Measurements from ENCODE around the gene CAND1. TPM values are rescaled to one million over a fixed set of nuclear protein-coding genes. Genes with fewer than 3 reads are reported as not detected.

Gene CAND1
- total and polyA plus RNA-seq, 9 donors = 25.7 to 148 (median 118) TPM

- intact Hi-C loops (cut with DNase I) = loop anchor here in 1 of 4 donors (10.0 kb wide), 1 partner anchor 376 kb away; the partner anchor contains the start of gene DYRK2
- Histone ChIP-seq H3K27ac (peak overlapping the region; percentile 63 to 98), H3K36me3 (no peaks in the 10 kb centered on the region), H3K9me3 (no peaks in the 10 kb centered on the region), H3K27me3 (no peaks in the 10 kb centered on the region), H3K4me1 (ENCODE audit: insufficient read depth) (peaks cover 7% of the 10 kb centered on the region), H3K4me3 (peak overlapping the region; percentile 50)
- peak; percentile 84 to 92 (median 84) for DNase-seq
- WGBS, 3 donors = 0 to 1% (median 0%) methylated on average over 19 of the region's 19 CpGs
- TF ChIP-seq POLR2A (IDR thresholded peaks at IDR 0.05) (no peak), EP300 (IDR thresholded peaks at IDR 0.05) (no peak), CTCF (IDR thresholded peaks at IDR 0.05) (no peak)
Observed at GRCh38 chr12:67268335-67268895, 743 bp upstream of the CAND1 start.

- WGBS, 3 donors = 0 to 1% (median 1%) methylated on average over 60 to 61 of the region's 61 CpGs
- Histone ChIP-seq H3K4me3 (peak overlapping the region; percentile 83), H3K27ac (peak overlapping the region; percentile 98 to 99), H3K36me3 (no peaks in the 10 kb centered on the region), H3K4me1 (ENCODE audit: insufficient read depth) (peaks cover 10% of the 10 kb centered on the region), H3K9me3 (no peaks in the 10 kb centered on the region), H3K27me3 (no peaks in the 10 kb centered on the region)
- no peak for TF ChIP-seq EP300 (IDR thresholded peaks at IDR 0.05)
- peak in 1 of 3 donors; percentile 17 for TF ChIP-seq CTCF (IDR thresholded peaks at IDR 0.05)
- intact Hi-C loops (cut with DNase I) = loop anchor here in 1 of 4 donors (10.0 kb wide), 1 partner anchor 375 kb away; the partner anchor contains the start of gene DYRK2
- DNase-seq = peak; percentile 54 to 73 (median 71)
Observed at GRCh38 chr12:67269633-67270573, 745 bp downstream of the CAND1 start.

- WGBS, 3 donors = 1 to 2% (median 1%) methylated on average over 6 of the region's 6 CpGs
- TF ChIP-seq POLR2A (IDR thresholded peaks at IDR 0.05) = no peak
- TF ChIP-seq EP300 (IDR thresholded peaks at IDR 0.05) = no peak
- TF ChIP-seq CTCF (IDR thresholded peaks at IDR 0.05) = no peak
- DNase-seq = no peak
- Histone ChIP-seq H3K27me3 (no peaks in the 10 kb centered on the region), H3K9me3 (no peaks in the 10 kb centered on the region), H3K27ac (peak overlapping the region in 1 of 2 donors; percentile 98), H3K4me3 (peak overlapping the region; percentile 83), H3K4me1 (ENCODE audit: insufficient read depth) (peaks cover 13% of the 10 kb centered on the region), H3K36me3 (no peaks in the 10 kb centered on the region)
- intact Hi-C loops (cut with DNase I) = no loop called here
Observed at GRCh38 chr12:67270622-67271021, 1.5 kb downstream of the CAND1 start.

- intact Hi-C loops (cut with DNase I) = no loop called here
- 2 to 13% (median 3%) methylated on average over 1 of the region's 1 CpG for WGBS, 3 donors
- H3K9me3 ChIP-seq = no peaks in the 10 kb centered on the region
- no peak overlapping the region for H3K4me3 ChIP-seq
- peak overlapping the region in 1 of 2 donors; percentile 16 for H3K27ac ChIP-seq
- peaks cover 19% of the 10 kb centered on the region for H3K4me1 ChIP-seq (ENCODE audit: insufficient read depth)
- TF ChIP-seq CTCF (IDR thresholded peaks at IDR 0.05) (no peak), POLR2A (IDR thresholded peaks at IDR 0.05) (no peak), EP300 (IDR thresholded peaks at IDR 0.05) (no peak)
- DNase-seq = no peak
- no peaks in the 10 kb centered on the region for H3K36me3 ChIP-seq
- no peaks in the 10 kb centered on the region for H3K27me3 ChIP-seq
Observed at GRCh38 chr12:67271976-67272375, 2.8 kb downstream of the CAND1 start.
